PC-3 (cell line): ENCODE measurements around the gene RPS23. TPM values are rescaled to one million over a fixed set of nuclear protein-coding genes. Genes with fewer than 3 reads are reported as not detected.

ENCODE experiments used
- ATAC-seq: fragments of 200-7000 bp; cut with Tn5 transposase; 2 replicates; pipeline ENCODE4 v1.9.1; 2020; ENCODE audit warnings: mild to moderate bottlenecking, moderate library complexity
- BruUV-seq: library from RNA; stranded (reverse); fragments of 400-500 nt; replicated peaks from 2 replicates; lab custom pipeline; 2021; lab: Mats Ljungman, UMichigan
- CTCF ChIA-PET: fragments of 300-600 bp; sonication (Branson Sonifier 250); formaldehyde crosslinking; loops from one replicate; lab custom pipeline; 2022; ENCODE audit warnings: antibody characterized with exemption; lab: Charles Lee
- POLR2A ChIA-PET: fragments of 300-600 bp; sonication (Branson Sonifier 250); formaldehyde crosslinking; loops from one replicate; lab custom pipeline; 2022; ENCODE audit warnings: antibody characterized with exemption; ENCODE audit not compliant: unreplicated experiment; lab: Charles Lee
- DNase-seq: peaks from one replicate; pipeline ENCODE4 v3.0.0-alpha.2; 2015
- H2AFZ ChIP-seq: fragments of 300-600 bp; sonication (generic); 2 replicates; pipeline ENCODE4 v1.6.0; 2016; ENCODE audit warnings: antibody characterized with exemption, low read length
- H3F3A ChIP-seq: fragments of 300-600 bp; sonication (generic); one replicate; pipeline ENCODE4 v1.6.0; 2017; ENCODE audit warnings: antibody characterized with exemption, low read length, control low read depth, mild to moderate bottlenecking; ENCODE audit not compliant: unreplicated experiment
- H3K27ac ChIP-seq: fragments of 300-600 bp; sonication (generic); 2 replicates; pipeline ENCODE4 v1.5.1; 2016; ENCODE audit warnings: mild to moderate bottlenecking, low read length
- H3K27me3 ChIP-seq: fragments of 300-600 bp; sonication (generic); 2 replicates; pipeline ENCODE4 v1.6.1; 2016; ENCODE audit warnings: low read length, mixed read lengths
- H3K36me3 ChIP-seq: fragments of 300-600 bp; sonication (generic); 2 replicates; pipeline ENCODE4 v1.6.1; 2016; ENCODE audit warnings: low read depth, mixed run types, low read length, mixed read lengths
- H3K4me1 ChIP-seq: fragments of 300-600 bp; sonication (generic); 2 replicates; pipeline ENCODE4 v1.5.1; 2016; ENCODE audit warnings: low read length; ENCODE audit not compliant: insufficient read depth
- H3K4me2 ChIP-seq: fragments of 300-600 bp; sonication (generic); 2 replicates; pipeline ENCODE4 v1.6.0; 2016; ENCODE audit warnings: low read length
- H3K4me3 ChIP-seq: fragments of 300-600 bp; sonication (generic); 2 replicates; pipeline ENCODE4 v1.5.1; 2016; ENCODE audit warnings: mild to moderate bottlenecking, low read length, mixed read lengths
- H3K79me2 ChIP-seq: fragments of 300-600 bp; sonication (generic); 2 replicates; pipeline ENCODE4 v1.6.1; 2017; ENCODE audit warnings: low read length, mixed read lengths
- H3K9ac ChIP-seq: fragments of 300-600 bp; sonication (generic); 2 replicates; pipeline ENCODE4 v1.6.0; 2016; ENCODE audit warnings: mild to moderate bottlenecking, low read length
- H3K9me2 ChIP-seq: fragments of 300-600 bp; sonication (generic); replicated peaks from 2 replicates; pipeline ENCODE4 v1.6.1; 2016; ENCODE audit warnings: mixed run types, low read length, mixed read lengths
- H3K9me3 ChIP-seq: fragments of 300-600 bp; sonication (generic); 2 replicates; pipeline ENCODE4 v1.6.1; 2016; ENCODE audit warnings: low read length, mixed read lengths
- H4K20me1 ChIP-seq: fragments of 300-600 bp; sonication (generic); 2 replicates; pipeline ENCODE4 v1.6.1; 2016; ENCODE audit warnings: low read length, mixed read lengths
- CTCF ChIP-seq: fragments of 300-600 bp; sonication (generic); conservative IDR thresholded peaks from 2 replicates; pipeline ENCODE4 v1.5.1; 2017; ENCODE audit warnings: antibody characterized with exemption, low read depth, mild to moderate bottlenecking, low read length
- EZH2 ChIP-seq: fragments of 300-600 bp; sonication (generic); IDR thresholded peaks from one replicate; pipeline ENCODE4 v1.6.1; 2017; ENCODE audit warnings: antibody characterized with exemption, mild to moderate bottlenecking, low read length; ENCODE audit not compliant: unreplicated experiment
- EZH2phosphoT487 ChIP-seq: fragments of 300-600 bp; sonication (generic); IDR thresholded peaks from 2 replicates; pipeline ENCODE4 v1.6.1; 2018; ENCODE audit warnings: mild to moderate bottlenecking, antibody characterized with exemption, low read length, borderline replicate concordance
- intact Hi-C: fragments of 100-400 bp; cut with micrococcal nuclease; formaldehyde crosslinking; loops from 2 replicates; pipeline ENCODE4 v1.9.0; 2023
- total RNA-seq: library from RNA; depleted of rRNA; stranded (reverse); fragments of >200 nt; gene quantifications from 2 replicates; pipeline ENCODE4 v1.2.3, GENCODE V29; 2014

RPS23 gene
- total RNA-seq, 1 experiment from 2014 or later = 2,407 TPM

- ChIA-PET CTCF (no interaction called here), POLR2A (no interaction called here)
- no peak overlapping the region for H3K4me2 ChIP-seq
- no peaks in the 10 kb centered on the region for H3K4me1 ChIP-seq
- H3K9me3 ChIP-seq = no peaks in the 10 kb centered on the region
- no peaks in the 10 kb centered on the region for H3K27me3 ChIP-seq
- BruUV-seq = no TSS peak
- H3K36me3 ChIP-seq = no peaks in the 10 kb centered on the region
- intact Hi-C loops = no loop called here
- no peak overlapping the region for H3K4me3 ChIP-seq
- no peaks in the 10 kb centered on the region for H3K9me2 ChIP-seq
- ATAC-seq = no peak
- H3K79me2 ChIP-seq = no peaks in the 10 kb centered on the region
- no peaks in the 10 kb centered on the region for H3F3A ChIP-seq
- no peak overlapping the region for H3K9ac ChIP-seq
- H2AFZ ChIP-seq = no peak overlapping the region
- TF ChIP-seq EZH2 (no peak), EZH2phosphoT487 (no peak), CTCF (no peak)
- H3K27ac ChIP-seq = no peak overlapping the region
- no peaks in the 10 kb centered on the region for H4K20me1 ChIP-seq
- DNase-seq = no peak
Measured at GRCh38 chr5:82257247-82257646, 20.9 kb downstream of the RPS23 start.

- H3K9me3 ChIP-seq = no peaks in the 10 kb centered on the region
- no peak overlapping the region for H2AFZ ChIP-seq
- no peaks in the 10 kb centered on the region for H3K9me2 ChIP-seq
- POLR2A ChIA-PET = no interaction called here
- H4K20me1 ChIP-seq = no peaks in the 10 kb centered on the region
- H3K4me3 ChIP-seq = no peak overlapping the region
- no TSS peak for BruUV-seq
- H3K4me1 ChIP-seq = no peaks in the 10 kb centered on the region
- H3K27me3 ChIP-seq = no peaks in the 10 kb centered on the region
- no peaks in the 10 kb centered on the region for H3K36me3 ChIP-seq
- no peak for TF ChIP-seq EZH2
- no peak for TF ChIP-seq CTCF
- TF ChIP-seq EZH2phosphoT487 = no peak
- intact Hi-C loops = no loop called here
- H3F3A ChIP-seq = no peaks in the 10 kb centered on the region
- H3K27ac ChIP-seq = no peak overlapping the region
- H3K9ac ChIP-seq = no peak overlapping the region
- H3K4me2 ChIP-seq = no peak overlapping the region
- DNase-seq (no peak), ATAC-seq (no peak)
- CTCF ChIA-PET = no interaction called here
- H3K79me2 ChIP-seq = no peaks in the 10 kb centered on the region
Measured at GRCh38 chr5:82255844-82256243, 22.3 kb downstream of the RPS23 start.

GRCh38 chr5:82252744-82253143 lies 25.4 kb downstream of the RPS23 start:
- Histone ChIP-seq H3K4me1 (no peaks in the 10 kb centered on the region), H3K4me3 (no peak overlapping the region), H3K4me2 (no peak overlapping the region), H3F3A (no peaks in the 10 kb centered on the region), H4K20me1 (no peaks in the 10 kb centered on the region), H2AFZ (no peak overlapping the region), H3K27me3 (no peaks in the 10 kb centered on the region), H3K9me2 (no peaks in the 10 kb centered on the region), H3K79me2 (no peaks in the 10 kb centered on the region), H3K9ac (no peak overlapping the region), H3K27ac (no peak overlapping the region), H3K9me3 (0 out of 2 replicates have a peak, but pooled peaks cover 3% of the 10 kb centered on the region), H3K36me3 (no peaks in the 10 kb centered on the region)
- ATAC-seq (no peak), DNase-seq (no peak)
- no TSS peak for BruUV-seq
- POLR2A ChIA-PET = no interaction called here
- intact Hi-C loops = no loop called here
- CTCF ChIA-PET = no interaction called here
- no peak for TF ChIP-seq EZH2
- no peak for TF ChIP-seq CTCF
- TF ChIP-seq EZH2phosphoT487 = no peak
